Right cardiac atrium (tissue), 5 donors: ENCODE data around the gene PROSER2. TPM values are rescaled to one million over a fixed set of nuclear protein-coding genes. Genes with fewer than 3 reads are reported as not detected.

Experiments used
- ATAC-seq, 2 donors: fragments of 200-7000 bp; cut with Tn5 transposase; one replicate each; pipeline versions ENCODE4 v1.8.0 to v1.9.1; 2020; ENCODE audit warnings: moderate library complexity in 2 of 2, mild to moderate bottlenecking in 1 of 2
- DNase-seq, 3 donors: peaks; one replicate each; pipeline ENCODE4 v3.0.0-alpha.2; 2020
- H3K27ac ChIP-seq: one replicate; pipeline ENCODE4 v1.5.1; 2013; ENCODE audit warnings: mild to moderate bottlenecking, low read length, control low read depth, moderate library complexity
- H3K27me3 ChIP-seq: one replicate; pipeline ENCODE4 v1.6.1; 2013; ENCODE audit not compliant: control insufficient read depth, insufficient read depth
- H3K4me1 ChIP-seq: one replicate; pipeline ENCODE4 v1.6.1; 2013; ENCODE audit warnings: low read length; ENCODE audit not compliant: control insufficient read depth, insufficient read depth
- H3K4me3 ChIP-seq: one replicate; pipeline ENCODE4 v1.5.1; 2013; ENCODE audit warnings: low read length, control low read depth
- H3K9me3 ChIP-seq: one replicate; pipeline ENCODE4 v1.6.1; 2013; ENCODE audit warnings: low read length; ENCODE audit not compliant: control insufficient read depth
- WGBS: extraction: QIAGEN DNeasy Blood & Tissue Kit; methylation state at CpG from one replicate; pipeline ENCODE4 v1.1.7; 2013; 5-methylcytosine and 5-hydroxymethylcytosine counted together
- intact Hi-C, 4 donors: fragments of 100-400 bp; cut with DNase I; formaldehyde crosslinking; loops; one replicate each; pipeline versions ENCODE4 v1.11.0 to v1.14.0; 2022 to 2023
- polyA plus RNA-seq: library from polyadenylated mRNA; stranded (reverse); fragments of 200-250 nt; gene quantifications from one replicate; pipeline ENCODE4 v1.2.3, GENCODE V29; 2013
- total RNA-seq, 4 donors: library from RNA; stranded (reverse); fragmentation: NEBNext Ultra II Directional; extraction: Animal tissue kit (Norgen Biotek cat#: 25700); gene quantifications; one replicate each; pipeline ENCODE4 v1.2.1, GENCODE V29; 2021
- donor health status: healthy with polysubstance abuse.
- donor health status: DM: no; HTN: yes; CAD: no.
- donor health status: DM: no; HTN: no; CAD: no.
- donor health status: DM: no; HTN: yes; CAD: no; lungs with severe emphysema.
- donor health status: DM: yes; HTN: yes; CAD: no.

PROSER2 gene
- total and polyA plus RNA-seq, 5 donors, result 0.72 to 2.2 (median 1.7) TPM

GRCh38 chr10:11824376-11824775 lies 1.2 kb downstream of the PROSER2 start:
- peak overlapping the region; percentile 82 for H3K4me3 ChIP-seq
- intact Hi-C loops, result no loop called here
- H3K27ac ChIP-seq, result no peak overlapping the region
- DNase-seq (no peak), ATAC-seq (no peak)
- H3K27me3 ChIP-seq, result no peaks in the 10 kb centered on the region
- H3K4me1 ChIP-seq, result no peaks in the 10 kb centered on the region
- no peaks in the 10 kb centered on the region for H3K9me3 ChIP-seq
- WGBS, result 44% methylated on average over 6 of the region's 6 CpGs

DNA sequence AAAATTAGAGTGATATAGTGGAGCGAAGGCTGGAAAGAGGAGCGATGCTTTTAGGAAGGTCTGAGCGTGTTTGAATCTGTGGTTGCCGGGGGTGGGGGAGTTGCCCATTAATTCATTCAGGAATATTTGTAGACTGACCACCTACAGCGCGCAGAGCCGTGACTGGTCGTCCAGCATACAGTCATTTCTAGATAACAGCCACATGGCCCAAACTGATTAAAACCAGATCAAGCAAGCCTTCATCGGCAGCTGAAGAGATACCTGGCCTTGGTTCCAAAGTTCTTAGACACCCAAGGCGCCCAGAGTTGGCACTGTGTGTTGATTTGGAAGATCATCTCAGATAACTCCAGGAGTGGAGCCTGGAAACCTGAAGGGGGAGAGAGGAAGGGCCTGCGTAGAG lies 1.7 kb downstream of the PROSER2 start:
- no peak overlapping the region for H3K4me3 ChIP-seq
- H3K9me3 ChIP-seq, result no peaks in the 10 kb centered on the region
- no peak overlapping the region for H3K27ac ChIP-seq
- ATAC-seq, result no peak
- DNase-seq, result no peak
- H3K4me1 ChIP-seq, result no peaks in the 10 kb centered on the region
- no peaks in the 10 kb centered on the region for H3K27me3 ChIP-seq
- 75% methylated on average over 11 of the region's 11 CpGs for WGBS
- intact Hi-C loops, result no loop called here

GRCh38 chr10:11825796-11826414 lies 2.7 kb downstream of the PROSER2 start:
- intact Hi-C loops, result no loop called here
- 87% methylated on average over 19 of the region's 19 CpGs for WGBS

GRCh38 chr10:11827006-11827405 lies 3.9 kb downstream of the PROSER2 start:
- Histone ChIP-seq H3K4me1 (no peaks in the 10 kb centered on the region), H3K27me3 (no peaks in the 10 kb centered on the region), H3K9me3 (no peaks in the 10 kb centered on the region), H3K27ac (no peak overlapping the region), H3K4me3 (no peak overlapping the region)
- WGBS, result 92% methylated on average over 10 of the region's 10 CpGs
- DNase-seq, result no peak
- intact Hi-C loops, result no loop called here
- no peak for ATAC-seq

More at GRCh38 chr10:11825796-11826414, 2.7 kb downstream of the PROSER2 start:
- ATAC-seq, result no peak
- no peak for DNase-seq
- H3K4me3 ChIP-seq, result no peak overlapping the region
- H3K27me3 ChIP-seq, result no peaks in the 10 kb centered on the region
- H3K9me3 ChIP-seq, result no peaks in the 10 kb centered on the region
- no peaks in the 10 kb centered on the region for H3K4me1 ChIP-seq
- no peak overlapping the region for H3K27ac ChIP-seq

DNA sequence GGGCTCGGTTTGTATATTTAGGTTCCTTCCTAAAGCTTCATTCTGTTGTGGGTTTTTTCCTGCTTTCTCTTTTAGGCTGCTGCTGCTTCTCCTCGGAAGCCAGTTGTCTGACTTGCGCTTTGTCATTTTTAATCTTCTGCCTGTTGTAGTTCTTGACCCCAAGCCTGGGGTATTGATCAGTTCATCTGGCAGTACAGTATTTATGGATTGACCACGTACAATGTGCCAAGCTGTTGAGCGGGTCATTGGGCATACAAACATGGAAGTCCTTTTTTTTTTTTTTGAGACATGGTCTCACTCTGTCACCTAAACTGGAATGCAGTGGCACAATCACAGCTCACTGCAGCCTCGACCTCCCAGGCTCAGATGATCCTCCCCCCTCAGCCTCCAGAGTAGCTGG lies 4.3 kb downstream of the PROSER2 start:
- DNase-seq (no peak), ATAC-seq (no peak)
- Histone ChIP-seq H3K4me1 (no peaks in the 10 kb centered on the region), H3K27ac (no peak overlapping the region), H3K27me3 (no peaks in the 10 kb centered on the region), H3K4me3 (no peak overlapping the region), H3K9me3 (no peaks in the 10 kb centered on the region)
- intact Hi-C loops, result no loop called here
- 90% methylated on average over 6 of the region's 6 CpGs for WGBS

GRCh38 chr10:11828682-11829284 lies 5.6 kb downstream of the PROSER2 start:
- H3K9me3 ChIP-seq, result no peaks in the 10 kb centered on the region
- DNase-seq, result no peak
- no peaks in the 10 kb centered on the region for H3K4me1 ChIP-seq
- WGBS, result 88% methylated on average over 11 of the region's 11 CpGs
- no peak overlapping the region for H3K27ac ChIP-seq
- no peaks in the 10 kb centered on the region for H3K27me3 ChIP-seq
- intact Hi-C loops, result no loop called here
- ATAC-seq, result no peak
- H3K4me3 ChIP-seq, result no peak overlapping the region

- H3K9me3 ChIP-seq, result no peaks in the 10 kb centered on the region
- H3K27ac ChIP-seq, result no peak overlapping the region
- no peak overlapping the region for H3K4me3 ChIP-seq
- WGBS, result 78% methylated on average over 4 of the region's 4 CpGs
- no peak for ATAC-seq
- intact Hi-C loops, result no loop called here
- peaks cover 1% of the 10 kb centered on the region for H3K4me1 ChIP-seq
- no peaks in the 10 kb centered on the region for H3K27me3 ChIP-seq
- DNase-seq, result no peak
Observed at GRCh38 chr10:11830836-11831519, 7.8 kb downstream of the PROSER2 start.

- DNase-seq (no peak), ATAC-seq (no peak)
- intact Hi-C loops, result no loop called here
- no peak overlapping the region for H3K27ac ChIP-seq
- H3K27me3 ChIP-seq, result no peaks in the 10 kb centered on the region
- 84% methylated on average over 7 of the region's 7 CpGs for WGBS
- H3K4me1 ChIP-seq, result peaks cover 1% of the 10 kb centered on the region
- no peak overlapping the region for H3K4me3 ChIP-seq
- H3K9me3 ChIP-seq, result no peaks in the 10 kb centered on the region
Observed at GRCh38 chr10:11831520-11831951, 8.4 kb downstream of the PROSER2 start.

DNA sequence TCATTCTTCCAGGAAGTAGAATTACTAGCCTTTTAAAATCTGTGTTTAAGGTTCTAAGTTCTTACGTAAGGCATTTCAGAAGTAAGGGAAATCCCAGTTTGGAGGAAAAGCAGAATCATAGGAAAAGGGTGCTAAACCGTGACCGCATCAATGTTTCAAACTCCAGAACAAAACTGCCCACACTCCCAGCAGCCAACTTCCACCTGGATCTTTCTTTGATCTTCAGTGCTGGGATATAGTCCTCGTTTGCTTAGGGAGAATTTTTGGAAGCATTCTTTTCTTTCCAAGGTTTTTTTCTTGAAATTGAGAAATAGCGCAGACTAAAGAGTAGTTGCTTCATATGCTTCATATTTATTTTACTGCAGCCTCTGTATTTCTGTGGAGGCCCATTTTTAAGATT lies 8.9 kb downstream of the PROSER2 start:
- no peak for ATAC-seq
- H3K27ac ChIP-seq, result no peak overlapping the region
- no peak for DNase-seq
- peaks cover 1% of the 10 kb centered on the region for H3K4me1 ChIP-seq
- no peaks in the 10 kb centered on the region for H3K9me3 ChIP-seq
- 87% methylated on average over 5 of the region's 5 CpGs for WGBS
- no peaks in the 10 kb centered on the region for H3K27me3 ChIP-seq
- intact Hi-C loops, result no loop called here
- H3K4me3 ChIP-seq, result no peak overlapping the region

DNA sequence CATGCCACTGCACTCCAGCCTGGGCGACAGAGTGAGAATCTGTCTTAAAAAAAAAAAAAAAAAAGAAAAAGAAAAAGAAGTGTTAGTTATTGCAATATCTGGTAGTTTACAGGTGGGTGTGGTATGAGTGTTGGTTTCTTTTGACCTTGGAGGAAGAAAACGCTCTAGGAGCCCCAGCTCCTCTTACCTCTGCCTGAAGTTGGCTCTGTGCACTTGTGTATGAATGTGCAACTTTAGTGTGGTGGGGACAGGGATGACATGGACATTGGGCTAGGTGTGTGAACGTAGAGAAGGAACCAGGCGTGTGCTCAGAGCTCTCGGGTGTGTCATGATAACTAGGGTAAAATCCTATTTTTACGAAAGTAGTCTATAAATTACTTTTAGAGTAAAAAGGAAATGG lies 11.9 kb downstream of the PROSER2 start:
- no peak overlapping the region for H3K27ac ChIP-seq
- no peak for ATAC-seq
- H3K27me3 ChIP-seq, result no peaks in the 10 kb centered on the region
- H3K9me3 ChIP-seq, result no peaks in the 10 kb centered on the region
- WGBS, result 85% methylated on average over 6 of the region's 6 CpGs
- DNase-seq, result no peak
- peaks cover 1% of the 10 kb centered on the region for H3K4me1 ChIP-seq
- no peak overlapping the region for H3K4me3 ChIP-seq
- intact Hi-C loops, result no loop called here

GRCh38 chr10:11835704-11836103 lies 12.5 kb downstream of the PROSER2 start:
- H3K4me3 ChIP-seq, result no peak overlapping the region
- H3K9me3 ChIP-seq, result no peaks in the 10 kb centered on the region
- no peaks in the 10 kb centered on the region for H3K27me3 ChIP-seq
- no peak for DNase-seq
- 91% methylated on average over 8 of the region's 8 CpGs for WGBS
- ATAC-seq, result no peak
- no peak overlapping the region for H3K27ac ChIP-seq
- intact Hi-C loops, result no loop called here
- H3K4me1 ChIP-seq, result peaks cover 1% of the 10 kb centered on the region
